ENCODE data around the gene DDA1. TPM values are rescaled to one million over a fixed set of nuclear protein-coding genes. Genes with fewer than 3 reads are reported as not detected.
A peak's percentile ranks its signal among the peaks of the same experiment; 100 is the strongest.

Gene DDA1
- total RNA-seq, 2 donors from 2014 or later: 9.6 to 18.6 TPM

- H3K27me3 ChIP-seq (replicated peaks; ENCODE audit: insufficient read depth): no peaks in the 10 kb centered on the region
- peak; percentile 58 for TF ChIP-seq POLR2AphosphoS5 (IDR thresholded peaks at IDR 0.05)
- no peak for TF ChIP-seq POLR2A (IDR thresholded peaks at IDR 0.05)
- TF ChIP-seq, protein P1, sequence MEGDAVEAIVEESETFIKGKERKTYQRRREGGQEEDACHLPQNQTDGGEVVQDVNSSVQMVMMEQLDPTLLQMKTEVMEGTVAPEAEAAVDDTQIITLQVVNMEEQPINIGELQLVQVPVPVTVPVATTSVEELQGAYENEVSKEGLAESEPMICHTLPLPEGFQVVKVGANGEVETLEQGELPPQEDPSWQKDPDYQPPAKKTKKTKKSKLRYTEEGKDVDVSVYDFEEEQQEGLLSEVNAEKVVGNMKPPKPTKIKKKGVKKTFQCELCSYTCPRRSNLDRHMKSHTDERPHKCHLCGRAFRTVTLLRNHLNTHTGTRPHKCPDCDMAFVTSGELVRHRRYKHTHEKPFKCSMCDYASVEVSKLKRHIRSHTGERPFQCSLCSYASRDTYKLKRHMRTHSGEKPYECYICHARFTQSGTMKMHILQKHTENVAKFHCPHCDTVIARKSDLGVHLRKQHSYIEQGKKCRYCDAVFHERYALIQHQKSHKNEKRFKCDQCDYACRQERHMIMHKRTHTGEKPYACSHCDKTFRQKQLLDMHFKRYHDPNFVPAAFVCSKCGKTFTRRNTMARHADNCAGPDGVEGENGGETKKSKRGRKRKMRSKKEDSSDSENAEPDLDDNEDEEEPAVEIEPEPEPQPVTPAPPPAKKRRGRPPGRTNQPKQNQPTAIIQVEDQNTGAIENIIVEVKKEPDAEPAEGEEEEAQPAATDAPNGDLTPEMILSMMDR (IDR thresholded peaks at IDR 0.05): no peak
- H3K27ac ChIP-seq: peak overlapping the region; percentile 16 to 20
- WGBS: 40% methylated on average over 17 of the region's 17 CpGs
- no peaks in the 10 kb centered on the region for H3K36me3 ChIP-seq
- DNase-seq (ENCODE audit: low spot score): peak; percentile 67
- H3K4me1 ChIP-seq (replicated peaks): peaks cover 9% of the 10 kb centered on the region
- intact Hi-C loops (cut with DNase I): no loop called here
- H3K4me3 ChIP-seq: no peak overlapping the region
- no peaks in the 10 kb centered on the region for H3K9me3 ChIP-seq
These were observed 16.7 kb downstream of the DDA1 start for GRCh38 chr19:17325881-17326594.

DNA sequence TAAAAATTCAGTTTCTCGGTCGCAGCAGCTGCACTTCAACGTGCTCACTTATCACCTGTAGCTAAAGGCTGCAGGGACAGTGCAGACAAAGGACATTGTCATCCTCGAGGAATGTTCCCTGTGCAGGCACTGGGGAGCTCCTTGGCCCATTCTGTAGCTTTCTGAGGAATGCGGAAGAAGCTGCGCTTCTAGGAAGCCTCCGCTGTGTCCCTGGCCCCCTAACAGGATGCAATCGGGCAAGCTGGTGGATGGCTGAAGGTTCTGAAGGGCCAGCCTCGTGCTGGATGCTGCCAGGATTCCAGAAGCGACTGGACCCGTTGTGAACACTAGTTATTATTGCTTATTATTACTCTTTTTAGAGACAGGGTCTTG lies 17.2 kb downstream of the DDA1 start:
- no peaks in the 10 kb centered on the region for H3K9me3 ChIP-seq
- H3K27me3 ChIP-seq (replicated peaks; ENCODE audit: insufficient read depth): no peaks in the 10 kb centered on the region
- H3K36me3 ChIP-seq: no peaks in the 10 kb centered on the region
- H3K4me3 ChIP-seq: no peak overlapping the region
- WGBS: 73% methylated on average over 11 of the region's 11 CpGs
- H3K27ac ChIP-seq: no peak overlapping the region
- no peak for TF ChIP-seq POLR2AphosphoS5 (IDR thresholded peaks at IDR 0.05)
- TF ChIP-seq, protein P1 (IDR thresholded peaks at IDR 0.05): no peak
- no peak for TF ChIP-seq POLR2A (IDR thresholded peaks at IDR 0.05)
- peaks cover 9% of the 10 kb centered on the region for H3K4me1 ChIP-seq (replicated peaks)
- intact Hi-C loops (cut with DNase I): no loop called here
- no peak for DNase-seq (ENCODE audit: low spot score)

- peak overlapping the region; percentile 81 to 91 for H3K27ac ChIP-seq
- WGBS: 90% methylated on average over 15 of the region's 27 CpGs
- H3K4me3 ChIP-seq: no peak overlapping the region
These were observed 17.8 kb downstream of the DDA1 start for GRCh38 chr19:17327068-17327653.

DNA sequence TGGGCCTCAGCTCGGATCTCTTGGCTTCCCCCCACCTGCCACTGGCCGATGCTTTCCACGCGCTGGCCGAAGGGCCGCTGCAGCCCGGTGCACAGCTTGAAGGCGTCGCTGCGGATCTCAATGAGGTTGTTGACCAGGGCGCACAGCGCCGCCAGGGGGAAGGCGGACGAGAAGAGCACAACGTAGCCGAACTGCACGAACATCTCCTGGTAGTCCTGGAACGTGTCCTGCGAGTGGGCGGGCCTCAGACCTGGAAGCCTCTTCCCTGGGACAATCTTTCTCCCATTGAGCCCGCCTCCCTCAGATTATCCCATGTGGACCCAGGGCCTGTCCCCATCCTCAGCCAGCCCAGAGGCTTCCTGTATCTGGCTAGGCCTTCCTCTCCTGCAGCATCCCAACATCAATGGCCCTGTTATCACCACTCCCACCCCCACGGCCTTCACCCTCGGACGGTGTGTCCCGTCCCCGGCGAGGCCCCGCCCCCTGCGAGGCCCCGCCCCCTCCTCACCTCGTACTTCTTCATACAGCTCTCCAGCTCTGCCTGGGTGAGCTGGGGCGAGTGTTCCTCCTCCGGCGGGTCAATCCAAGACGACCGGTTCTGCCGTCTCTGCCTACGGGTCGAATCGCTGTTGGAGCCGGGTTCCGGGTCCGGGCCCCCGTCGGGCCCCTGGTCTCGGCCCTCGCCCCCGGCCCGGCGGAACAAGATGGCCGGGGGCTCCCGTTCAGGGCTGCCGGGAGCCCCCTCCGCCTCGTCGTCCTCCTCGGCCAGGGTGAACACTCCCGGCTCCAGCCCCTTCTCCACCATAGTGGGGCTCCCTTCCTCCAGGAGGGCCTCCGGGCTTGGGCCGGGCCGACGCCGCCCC lies 18.5 kb downstream of the DDA1 start:
- DNase-seq (ENCODE audit: low spot score): peak; percentile 90
- Histone ChIP-seq H3K27ac (peak overlapping the region; percentile 81 to 91), H3K27me3 (replicated peaks; ENCODE audit: insufficient read depth) (no peaks in the 10 kb centered on the region), H3K36me3 (no peaks in the 10 kb centered on the region), H3K4me1 (replicated peaks) (peaks cover 9% of the 10 kb centered on the region), H3K9me3 (no peaks in the 10 kb centered on the region), H3K4me3 (peak overlapping the region; percentile 26 to 40)
- 23% methylated on average over 62 of the region's 64 CpGs for WGBS
- intact Hi-C loops (cut with DNase I): no loop called here
- TF ChIP-seq POLR2A (IDR thresholded peaks at IDR 0.05) (peak; percentile 18), POLR2AphosphoS5 (IDR thresholded peaks at IDR 0.05) (peak; percentile 63)
- TF ChIP-seq, protein P1 (IDR thresholded peaks at IDR 0.05): peak; percentile 28 to 77 (median 55)

More at GRCh38 chr19:17327068-17327653, 17.8 kb downstream of the DDA1 start:
- TF ChIP-seq POLR2AphosphoS5 (IDR thresholded peaks at IDR 0.05): no peak
- TF ChIP-seq, protein P1 (IDR thresholded peaks at IDR 0.05): no peak
- no peak for TF ChIP-seq POLR2A (IDR thresholded peaks at IDR 0.05)
- DNase-seq (ENCODE audit: low spot score): no peak
- H3K4me1 ChIP-seq (replicated peaks): peaks cover 9% of the 10 kb centered on the region
- no peaks in the 10 kb centered on the region for H3K36me3 ChIP-seq
- intact Hi-C loops (cut with DNase I): no loop called here
- no peaks in the 10 kb centered on the region for H3K27me3 ChIP-seq (replicated peaks; ENCODE audit: insufficient read depth)
- H3K9me3 ChIP-seq: no peaks in the 10 kb centered on the region
